ENCODE data around the gene OAS2.

GRCh38 chr12:113006206-113006605 lies 27.9 kb downstream of the OAS2 start:
- TF ChIP-seq, protein P1, sequence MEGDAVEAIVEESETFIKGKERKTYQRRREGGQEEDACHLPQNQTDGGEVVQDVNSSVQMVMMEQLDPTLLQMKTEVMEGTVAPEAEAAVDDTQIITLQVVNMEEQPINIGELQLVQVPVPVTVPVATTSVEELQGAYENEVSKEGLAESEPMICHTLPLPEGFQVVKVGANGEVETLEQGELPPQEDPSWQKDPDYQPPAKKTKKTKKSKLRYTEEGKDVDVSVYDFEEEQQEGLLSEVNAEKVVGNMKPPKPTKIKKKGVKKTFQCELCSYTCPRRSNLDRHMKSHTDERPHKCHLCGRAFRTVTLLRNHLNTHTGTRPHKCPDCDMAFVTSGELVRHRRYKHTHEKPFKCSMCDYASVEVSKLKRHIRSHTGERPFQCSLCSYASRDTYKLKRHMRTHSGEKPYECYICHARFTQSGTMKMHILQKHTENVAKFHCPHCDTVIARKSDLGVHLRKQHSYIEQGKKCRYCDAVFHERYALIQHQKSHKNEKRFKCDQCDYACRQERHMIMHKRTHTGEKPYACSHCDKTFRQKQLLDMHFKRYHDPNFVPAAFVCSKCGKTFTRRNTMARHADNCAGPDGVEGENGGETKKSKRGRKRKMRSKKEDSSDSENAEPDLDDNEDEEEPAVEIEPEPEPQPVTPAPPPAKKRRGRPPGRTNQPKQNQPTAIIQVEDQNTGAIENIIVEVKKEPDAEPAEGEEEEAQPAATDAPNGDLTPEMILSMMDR (IDR thresholded peaks at IDR 0.05): no peak
- TF ChIP-seq POLR2A (IDR thresholded peaks at IDR 0.05): no peak

Measured in suprapubic skin (tissue), 3 donors.